ENCODE data around the gene INO80.

The INO80 gene

GRCh38 chr15:41032079-41032328, 84.1 kb downstream of the INO80 start:
- H3K4me1 ChIP-seq (ENCODE audit: insufficient read depth, low read length) = no peaks in the 10 kb centered on the region
- no peak overlapping the region for H3K9ac ChIP-seq (ENCODE audit: low read depth, low read length)

GRCh38 chr15:41031232-41032078, 84.6 kb downstream of the INO80 start:
- Histone ChIP-seq H3K27ac (ENCODE audit: low read length) (no peak overlapping the region), H3K9me3 (ENCODE audit: insufficient read depth, low read depth, low read length) (no peaks in the 10 kb centered on the region), H3K9ac (ENCODE audit: low read depth, low read length) (no peak overlapping the region), H3K36me3 (ENCODE audit: insufficient read depth, low read depth, low read length) (peaks cover 45% of the 10 kb centered on the region), H3K4me3 (ENCODE audit: low read length) (no peak overlapping the region), H3K27me3 (ENCODE audit: insufficient read depth, low read length) (no peaks in the 10 kb centered on the region), H3K4me1 (ENCODE audit: insufficient read depth, low read length) (no peaks in the 10 kb centered on the region)

More at GRCh38 chr15:41032079-41032328, 84.1 kb downstream of the INO80 start:
- Histone ChIP-seq H3K9me3 (ENCODE audit: insufficient read depth, low read depth, low read length) (no peaks in the 10 kb centered on the region), H3K36me3 (ENCODE audit: insufficient read depth, low read depth, low read length) (peaks cover 40% of the 10 kb centered on the region), H3K27me3 (ENCODE audit: insufficient read depth, low read length) (no peaks in the 10 kb centered on the region), H3K27ac (ENCODE audit: low read length) (no peak overlapping the region), H3K4me3 (ENCODE audit: low read length) (no peak overlapping the region)

GRCh38 chr15:41028853-41029252, 87.2 kb downstream of the INO80 start:
- no peaks in the 10 kb centered on the region for H3K27me3 ChIP-seq (ENCODE audit: insufficient read depth, low read length)
- no peaks in the 10 kb centered on the region for H3K9me3 ChIP-seq (ENCODE audit: insufficient read depth, low read depth, low read length)
- no peak overlapping the region for H3K4me3 ChIP-seq (ENCODE audit: low read length)
- H3K27ac ChIP-seq (ENCODE audit: low read length) = no peak overlapping the region
- H3K4me1 ChIP-seq (ENCODE audit: insufficient read depth, low read length) = no peaks in the 10 kb centered on the region
- no peak overlapping the region for H3K9ac ChIP-seq (ENCODE audit: low read depth, low read length)
- peaks cover 63% of the 10 kb centered on the region for H3K36me3 ChIP-seq (ENCODE audit: insufficient read depth, low read depth, low read length)

GRCh38 chr15:41025393-41025792, 90.7 kb downstream of the INO80 start:
- Histone ChIP-seq H3K4me3 (ENCODE audit: low read length) (no peak overlapping the region), H3K36me3 (ENCODE audit: insufficient read depth, low read depth, low read length) (peaks cover 72% of the 10 kb centered on the region), H3K27ac (ENCODE audit: low read length) (no peak overlapping the region), H3K4me1 (ENCODE audit: insufficient read depth, low read length) (no peaks in the 10 kb centered on the region), H3K9ac (ENCODE audit: low read depth, low read length) (no peak overlapping the region), H3K9me3 (ENCODE audit: insufficient read depth, low read depth, low read length) (no peaks in the 10 kb centered on the region), H3K27me3 (ENCODE audit: insufficient read depth, low read length) (no peaks in the 10 kb centered on the region)

GRCh38 chr15:41024885-41025284, 91.2 kb downstream of the INO80 start:
- no peak overlapping the region for H3K4me3 ChIP-seq (ENCODE audit: low read length)
- no peak overlapping the region for H3K9ac ChIP-seq (ENCODE audit: low read depth, low read length)
- no peaks in the 10 kb centered on the region for H3K4me1 ChIP-seq (ENCODE audit: insufficient read depth, low read length)
- no peaks in the 10 kb centered on the region for H3K27me3 ChIP-seq (ENCODE audit: insufficient read depth, low read length)
- H3K9me3 ChIP-seq (ENCODE audit: insufficient read depth, low read depth, low read length) = no peaks in the 10 kb centered on the region
- peaks cover 72% of the 10 kb centered on the region for H3K36me3 ChIP-seq (ENCODE audit: insufficient read depth, low read depth, low read length)
- no peak overlapping the region for H3K27ac ChIP-seq (ENCODE audit: low read length)

- Histone ChIP-seq H3K27ac (ENCODE audit: low read length) (no peak overlapping the region), H3K27me3 (ENCODE audit: insufficient read depth, low read length) (no peaks in the 10 kb centered on the region), H3K4me1 (ENCODE audit: insufficient read depth, low read length) (no peaks in the 10 kb centered on the region), H3K9ac (ENCODE audit: low read depth, low read length) (no peak overlapping the region), H3K4me3 (ENCODE audit: low read length) (no peak overlapping the region), H3K9me3 (ENCODE audit: insufficient read depth, low read depth, low read length) (no peaks in the 10 kb centered on the region), H3K36me3 (ENCODE audit: insufficient read depth, low read depth, low read length) (peaks cover 71% of the 10 kb centered on the region)
These were observed 91.9 kb downstream of the INO80 start for GRCh38 chr15:41024131-41024530.

GRCh38 chr15:41022487-41023090, 93.5 kb downstream of the INO80 start:
- Histone ChIP-seq H3K4me3 (ENCODE audit: low read length) (no peak overlapping the region), H3K9ac (ENCODE audit: low read depth, low read length) (no peak overlapping the region), H3K9me3 (ENCODE audit: insufficient read depth, low read depth, low read length) (no peaks in the 10 kb centered on the region), H3K27me3 (ENCODE audit: insufficient read depth, low read length) (no peaks in the 10 kb centered on the region), H3K36me3 (ENCODE audit: insufficient read depth, low read depth, low read length) (peaks cover 80% of the 10 kb centered on the region), H3K4me1 (ENCODE audit: insufficient read depth, low read length) (no peaks in the 10 kb centered on the region), H3K27ac (ENCODE audit: low read length) (no peak overlapping the region)

- H3K4me3 ChIP-seq (ENCODE audit: low read length) = no peak overlapping the region
- no peaks in the 10 kb centered on the region for H3K27me3 ChIP-seq (ENCODE audit: insufficient read depth, low read length)
- H3K4me1 ChIP-seq (ENCODE audit: insufficient read depth, low read length) = no peaks in the 10 kb centered on the region
- H3K36me3 ChIP-seq (ENCODE audit: insufficient read depth, low read depth, low read length) = peaks cover 80% of the 10 kb centered on the region
- H3K9me3 ChIP-seq (ENCODE audit: insufficient read depth, low read depth, low read length) = no peaks in the 10 kb centered on the region
- no peak overlapping the region for H3K27ac ChIP-seq (ENCODE audit: low read length)
- no peak overlapping the region for H3K9ac ChIP-seq (ENCODE audit: low read depth, low read length)
These were observed 95.3 kb downstream of the INO80 start for GRCh38 chr15:41020829-41021228.

GRCh38 chr15:41020311-41020710, 95.8 kb downstream of the INO80 start:
- Histone ChIP-seq H3K9me3 (ENCODE audit: insufficient read depth, low read depth, low read length) (no peaks in the 10 kb centered on the region), H3K36me3 (ENCODE audit: insufficient read depth, low read depth, low read length) (peaks cover 80% of the 10 kb centered on the region), H3K27me3 (ENCODE audit: insufficient read depth, low read length) (no peaks in the 10 kb centered on the region), H3K4me3 (ENCODE audit: low read length) (no peak overlapping the region), H3K27ac (ENCODE audit: low read length) (no peak overlapping the region), H3K9ac (ENCODE audit: low read depth, low read length) (no peak overlapping the region), H3K4me1 (ENCODE audit: insufficient read depth, low read length) (no peaks in the 10 kb centered on the region)

GRCh38 chr15:41019174-41019573, 96.9 kb downstream of the INO80 start:
- H3K4me3 ChIP-seq (ENCODE audit: low read length) = no peak overlapping the region
- no peak overlapping the region for H3K9ac ChIP-seq (ENCODE audit: low read depth, low read length)
- H3K36me3 ChIP-seq (ENCODE audit: insufficient read depth, low read depth, low read length) = peaks cover 80% of the 10 kb centered on the region
- no peaks in the 10 kb centered on the region for H3K4me1 ChIP-seq (ENCODE audit: insufficient read depth, low read length)
- no peaks in the 10 kb centered on the region for H3K9me3 ChIP-seq (ENCODE audit: insufficient read depth, low read depth, low read length)
- no peak overlapping the region for H3K27ac ChIP-seq (ENCODE audit: low read length)
- no peaks in the 10 kb centered on the region for H3K27me3 ChIP-seq (ENCODE audit: insufficient read depth, low read length)

- H3K4me3 ChIP-seq (ENCODE audit: low read length) = no peak overlapping the region
- no peaks in the 10 kb centered on the region for H3K4me1 ChIP-seq (ENCODE audit: insufficient read depth, low read length)
- H3K9ac ChIP-seq (ENCODE audit: low read depth, low read length) = no peak overlapping the region
- H3K27ac ChIP-seq (ENCODE audit: low read length) = no peak overlapping the region
- no peaks in the 10 kb centered on the region for H3K9me3 ChIP-seq (ENCODE audit: insufficient read depth, low read depth, low read length)
- peaks cover 83% of the 10 kb centered on the region for H3K36me3 ChIP-seq (ENCODE audit: insufficient read depth, low read depth, low read length)
- H3K27me3 ChIP-seq (ENCODE audit: insufficient read depth, low read length) = no peaks in the 10 kb centered on the region
These were observed 97.5 kb downstream of the INO80 start for GRCh38 chr15:41018534-41018933.

GRCh38 chr15:41017066-41017735, 98.9 kb downstream of the INO80 start:
- Histone ChIP-seq H3K27me3 (ENCODE audit: insufficient read depth, low read length) (no peaks in the 10 kb centered on the region), H3K4me3 (ENCODE audit: low read length) (no peak overlapping the region), H3K9me3 (ENCODE audit: insufficient read depth, low read depth, low read length) (no peaks in the 10 kb centered on the region), H3K9ac (ENCODE audit: low read depth, low read length) (no peak overlapping the region), H3K4me1 (ENCODE audit: insufficient read depth, low read length) (no peaks in the 10 kb centered on the region), H3K36me3 (ENCODE audit: insufficient read depth, low read depth, low read length) (peaks cover 87% of the 10 kb centered on the region), H3K27ac (ENCODE audit: low read length) (no peak overlapping the region)

Data from iPS-20b (cell line).